GM21447 (cell line): ENCODE measurements around the gene DEFB131B.
"Not testable (repeated sequence)": the region's sequence is repeated elsewhere in the genome, so short reads cannot be mapped to it uniquely, and the experiment has no call there.

ENCODE experiments used
- ATAC-seq: cut with Tn5 transposase; IDR thresholded peaks from one replicate; pipeline ENCODE4 v1.9.1; 2021; ENCODE audit not compliant: unreplicated experiment

The DEFB131B gene

GRCh38 chr11:71910775-71911174 lies 32.5 kb downstream of the DEFB131B start:
- not testable (repeated sequence) for ATAC-seq

- not testable (repeated sequence) for ATAC-seq
These were observed 33.2 kb downstream of the DEFB131B start for GRCh38 chr11:71911321-71911985.

- ATAC-seq: not testable (repeated sequence)
These were observed 33.7 kb downstream of the DEFB131B start for GRCh38 chr11:71911986-71912340.

GRCh38 chr11:71913756-71914526 lies 35.7 kb downstream of the DEFB131B start:
- no peak for ATAC-seq

GRCh38 chr11:71914617-71915189 lies 36.5 kb downstream of the DEFB131B start:
- ATAC-seq: no peak

GRCh38 chr11:71917646-71918140 lies 39.4 kb downstream of the DEFB131B start:
- no peak for ATAC-seq

GRCh38 chr11:71927820-71928736 lies 49.8 kb downstream of the DEFB131B start, which contains the start of gene XNDC1N:
Gene XNDC1N (minus strand): TSS chr11:71928594. CDS start chr11:71923353, 5,241 bp downstream.
- ATAC-seq: peak; percentile 67

- ATAC-seq: peak; percentile 78
These were observed 50.6 kb downstream of the DEFB131B start, which contains the start of gene RNF121 for GRCh38 chr11:71928737-71929443. Gene RNF121 (plus strand): TSS chr11:71929046. CDS start chr11:71929062, 16 bp downstream.

GRCh38 chr11:71929491-71929890 lies 51.2 kb downstream of the DEFB131B start:
- no peak for ATAC-seq

GRCh38 chr11:71930556-71931244 lies 52.4 kb downstream of the DEFB131B start:
- ATAC-seq: no peak

- no peak for ATAC-seq
These were observed 53.0 kb downstream of the DEFB131B start for GRCh38 chr11:71931245-71931602.

GRCh38 chr11:71933141-71933933 lies 55.1 kb downstream of the DEFB131B start:
- ATAC-seq: no peak
